ENCODE measurements around the gene ALCAM. TPM values are rescaled to one million over a fixed set of nuclear protein-coding genes. Genes with fewer than 3 reads are reported as not detected.

ALCAM gene
- total and polyA plus RNA-seq, 2 of the 8 experiments (the other 6 are each of a cell fraction or from before 2014, with no cell fraction given), result 10.8 to 33.0 TPM

GRCh38 chr3:105369500-105370371, 3.0 kb downstream of the ALCAM start (continued):
- TF ChIP-seq FOSL1 (IDR thresholded peaks at IDR 0.05; ENCODE audit: insufficient read depth, low read depth, low read length) (no peak), KDM4A (IDR thresholded peaks at IDR 0.05; ENCODE audit: low read depth, low read length, severe bottlenecking) (no peak), SP1 (IDR thresholded peaks at IDR 0.05; ENCODE audit: low read depth, low read length) (no peak), ZNF274 (IDR thresholded peaks at IDR 0.05; ENCODE audit: borderline replicate concordance, extremely low read depth, low read length) (no peak), SP2 (IDR thresholded peaks at IDR 0.05; ENCODE audit: low read length) (no peak), SIN3A (conservative IDR thresholded peaks at IDR 0.05 in 1 of 2, IDR thresholded peaks at IDR 0.05 in 1 of 2; ENCODE audit: low read depth in 1 of 2, low read length in 2 of 2) (peak in 1 of 2 experiments; percentile 9; a peak in 1 of 4 replicates), RAD21 (IDR thresholded peaks at IDR 0.05 in 1 of 2, conservative IDR thresholded peaks at IDR 0.05 in 1 of 2; ENCODE audit: low read depth in 2 of 2, low read length in 2 of 2) (peak; percentile 64 to 68), ASH2L (IDR thresholded peaks at IDR 0.05; ENCODE audit: low read length) (peak; percentile 40), YY1 (IDR thresholded peaks at IDR 0.05; ENCODE audit: low read depth, low read length) (no peak), CTCF (IDR thresholded peaks at IDR 0.05; ENCODE audit: control extremely low read depth in 1 of 3, insufficient read depth in 1 of 3, low read depth in 1 of 3, low read length in 3 of 3) (peak in 2 of 3 experiments; percentile 14 to 50; a peak in 2 of 4 replicates), TCF12 (IDR thresholded peaks at IDR 0.05; ENCODE audit: low read depth, low read length) (no peak), EGR1 (IDR thresholded peaks at IDR 0.05; ENCODE audit: borderline replicate concordance, low read depth, low read length) (no peak)

Data from H1 (cell line).